Measurements from ENCODE around the gene ZNF816. TPM values are rescaled to one million over a fixed set of nuclear protein-coding genes. Genes with fewer than 3 reads are reported as not detected.

ZNF816 gene
- polyA plus RNA-seq, 1 donor from 2014 or later: 0.10 TPM

DNA sequence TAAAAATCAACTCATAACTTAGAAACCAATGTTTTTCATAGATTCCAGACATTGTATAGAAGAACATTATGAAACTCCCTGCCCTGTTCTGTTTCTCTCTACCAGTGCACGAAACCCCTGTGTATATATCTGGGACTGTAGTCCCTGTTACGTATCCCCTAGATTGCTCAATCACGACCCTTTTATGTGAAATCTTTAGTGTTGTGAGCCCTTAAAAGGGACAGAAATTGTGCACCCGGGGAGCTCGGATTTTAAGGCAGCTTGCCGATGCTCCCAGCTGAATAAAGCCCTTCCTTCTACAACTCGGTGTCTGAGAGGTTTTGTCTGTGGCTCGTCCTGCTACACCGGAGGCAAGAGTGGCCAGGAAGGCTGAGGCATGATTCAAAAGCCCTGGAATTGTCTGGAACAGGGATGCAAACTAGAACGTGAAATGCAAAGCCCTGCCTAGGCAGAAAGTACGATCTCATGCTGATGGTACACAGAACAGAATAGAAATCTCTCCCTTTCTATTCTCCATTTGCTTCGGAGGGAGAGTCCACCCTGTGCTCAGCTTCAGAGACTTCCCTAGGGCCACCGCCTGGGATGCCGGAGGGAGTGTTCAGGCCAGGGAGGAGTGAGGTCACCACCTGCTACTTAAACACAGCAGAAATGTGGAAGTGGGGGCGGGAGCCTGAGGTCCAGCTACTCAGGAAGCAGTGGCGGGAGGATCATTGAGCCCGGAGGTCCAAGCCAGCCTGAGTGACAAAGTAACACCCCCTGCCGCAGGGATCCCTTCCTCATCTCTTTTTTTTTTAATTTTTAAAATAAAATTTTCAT is 38.7 kb downstream of the ZNF816 start:
- TF ChIP-seq EZH2 (IDR thresholded peaks at IDR 0.05; ENCODE audit: borderline replicate concordance, insufficient read depth, low read length, poor library complexity, severe bottlenecking): no peak
- TF ChIP-seq, protein P1, sequence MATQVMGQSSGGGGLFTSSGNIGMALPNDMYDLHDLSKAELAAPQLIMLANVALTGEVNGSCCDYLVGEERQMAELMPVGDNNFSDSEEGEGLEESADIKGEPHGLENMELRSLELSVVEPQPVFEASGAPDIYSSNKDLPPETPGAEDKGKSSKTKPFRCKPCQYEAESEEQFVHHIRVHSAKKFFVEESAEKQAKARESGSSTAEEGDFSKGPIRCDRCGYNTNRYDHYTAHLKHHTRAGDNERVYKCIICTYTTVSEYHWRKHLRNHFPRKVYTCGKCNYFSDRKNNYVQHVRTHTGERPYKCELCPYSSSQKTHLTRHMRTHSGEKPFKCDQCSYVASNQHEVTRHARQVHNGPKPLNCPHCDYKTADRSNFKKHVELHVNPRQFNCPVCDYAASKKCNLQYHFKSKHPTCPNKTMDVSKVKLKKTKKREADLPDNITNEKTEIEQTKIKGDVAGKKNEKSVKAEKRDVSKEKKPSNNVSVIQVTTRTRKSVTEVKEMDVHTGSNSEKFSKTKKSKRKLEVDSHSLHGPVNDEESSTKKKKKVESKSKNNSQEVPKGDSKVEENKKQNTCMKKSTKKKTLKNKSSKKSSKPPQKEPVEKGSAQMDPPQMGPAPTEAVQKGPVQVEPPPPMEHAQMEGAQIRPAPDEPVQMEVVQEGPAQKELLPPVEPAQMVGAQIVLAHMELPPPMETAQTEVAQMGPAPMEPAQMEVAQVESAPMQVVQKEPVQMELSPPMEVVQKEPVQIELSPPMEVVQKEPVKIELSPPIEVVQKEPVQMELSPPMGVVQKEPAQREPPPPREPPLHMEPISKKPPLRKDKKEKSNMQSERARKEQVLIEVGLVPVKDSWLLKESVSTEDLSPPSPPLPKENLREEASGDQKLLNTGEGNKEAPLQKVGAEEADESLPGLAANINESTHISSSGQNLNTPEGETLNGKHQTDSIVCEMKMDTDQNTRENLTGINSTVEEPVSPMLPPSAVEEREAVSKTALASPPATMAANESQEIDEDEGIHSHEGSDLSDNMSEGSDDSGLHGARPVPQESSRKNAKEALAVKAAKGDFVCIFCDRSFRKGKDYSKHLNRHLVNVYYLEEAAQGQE (IDR thresholded peaks at IDR 0.05; ENCODE audit: borderline replicate concordance): no peak
- no peak for TF ChIP-seq POLR2AphosphoS5 (IDR thresholded peaks at IDR 0.05)
- no peak for TF ChIP-seq TAF1 (IDR thresholded peaks at IDR 0.05; ENCODE audit: low read depth)
- no peak for TF ChIP-seq MXI1 (conservative IDR thresholded peaks at IDR 0.05; ENCODE audit: poor library complexity, severe bottlenecking)
- TF ChIP-seq, protein P2, sequence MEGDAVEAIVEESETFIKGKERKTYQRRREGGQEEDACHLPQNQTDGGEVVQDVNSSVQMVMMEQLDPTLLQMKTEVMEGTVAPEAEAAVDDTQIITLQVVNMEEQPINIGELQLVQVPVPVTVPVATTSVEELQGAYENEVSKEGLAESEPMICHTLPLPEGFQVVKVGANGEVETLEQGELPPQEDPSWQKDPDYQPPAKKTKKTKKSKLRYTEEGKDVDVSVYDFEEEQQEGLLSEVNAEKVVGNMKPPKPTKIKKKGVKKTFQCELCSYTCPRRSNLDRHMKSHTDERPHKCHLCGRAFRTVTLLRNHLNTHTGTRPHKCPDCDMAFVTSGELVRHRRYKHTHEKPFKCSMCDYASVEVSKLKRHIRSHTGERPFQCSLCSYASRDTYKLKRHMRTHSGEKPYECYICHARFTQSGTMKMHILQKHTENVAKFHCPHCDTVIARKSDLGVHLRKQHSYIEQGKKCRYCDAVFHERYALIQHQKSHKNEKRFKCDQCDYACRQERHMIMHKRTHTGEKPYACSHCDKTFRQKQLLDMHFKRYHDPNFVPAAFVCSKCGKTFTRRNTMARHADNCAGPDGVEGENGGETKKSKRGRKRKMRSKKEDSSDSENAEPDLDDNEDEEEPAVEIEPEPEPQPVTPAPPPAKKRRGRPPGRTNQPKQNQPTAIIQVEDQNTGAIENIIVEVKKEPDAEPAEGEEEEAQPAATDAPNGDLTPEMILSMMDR (IDR thresholded peaks at IDR 0.05; ENCODE audit: poor library complexity, severe bottlenecking): no peak
- no peak for TF ChIP-seq RAD21 (conservative IDR thresholded peaks at IDR 0.05)
- no peak for TF ChIP-seq SMC3 (conservative IDR thresholded peaks at IDR 0.05; ENCODE audit: poor library complexity)
- no peak for TF ChIP-seq EP300 (conservative IDR thresholded peaks at IDR 0.05; ENCODE audit: poor library complexity, severe bottlenecking)
- Histone ChIP-seq H3K36me3 (ENCODE audit: insufficient read depth, low read length) (no peaks in the 10 kb centered on the region), H3K9me2 (ENCODE audit: insufficient read depth, low read length) (no peaks in the 10 kb centered on the region), H3K9me3 (ENCODE audit: low read length) (no peaks in the 10 kb centered on the region), H3F3A (ENCODE audit: insufficient read depth, low read length, poor library complexity, severe bottlenecking) (no peaks in the 10 kb centered on the region), H3K4me2 (ENCODE audit: low read length) (no peak overlapping the region), H3K9ac (ENCODE audit: low read length) (no peak overlapping the region), H3K27ac (ENCODE audit: low read length) (no peak overlapping the region), H3K79me2 (replicated peaks; ENCODE audit: insufficient read depth, low read length) (no peaks in the 10 kb centered on the region), H3K4me3 (ENCODE audit: low read length) (peak overlapping the region; percentile 73), H2AFZ (ENCODE audit: low read depth, low read length) (no peak overlapping the region), H3K27me3 (ENCODE audit: insufficient read depth, low read depth, low read length) (peaks cover 7% of the 10 kb centered on the region), H4K20me1 (ENCODE audit: insufficient read depth) (no peaks in the 10 kb centered on the region)

DNA sequence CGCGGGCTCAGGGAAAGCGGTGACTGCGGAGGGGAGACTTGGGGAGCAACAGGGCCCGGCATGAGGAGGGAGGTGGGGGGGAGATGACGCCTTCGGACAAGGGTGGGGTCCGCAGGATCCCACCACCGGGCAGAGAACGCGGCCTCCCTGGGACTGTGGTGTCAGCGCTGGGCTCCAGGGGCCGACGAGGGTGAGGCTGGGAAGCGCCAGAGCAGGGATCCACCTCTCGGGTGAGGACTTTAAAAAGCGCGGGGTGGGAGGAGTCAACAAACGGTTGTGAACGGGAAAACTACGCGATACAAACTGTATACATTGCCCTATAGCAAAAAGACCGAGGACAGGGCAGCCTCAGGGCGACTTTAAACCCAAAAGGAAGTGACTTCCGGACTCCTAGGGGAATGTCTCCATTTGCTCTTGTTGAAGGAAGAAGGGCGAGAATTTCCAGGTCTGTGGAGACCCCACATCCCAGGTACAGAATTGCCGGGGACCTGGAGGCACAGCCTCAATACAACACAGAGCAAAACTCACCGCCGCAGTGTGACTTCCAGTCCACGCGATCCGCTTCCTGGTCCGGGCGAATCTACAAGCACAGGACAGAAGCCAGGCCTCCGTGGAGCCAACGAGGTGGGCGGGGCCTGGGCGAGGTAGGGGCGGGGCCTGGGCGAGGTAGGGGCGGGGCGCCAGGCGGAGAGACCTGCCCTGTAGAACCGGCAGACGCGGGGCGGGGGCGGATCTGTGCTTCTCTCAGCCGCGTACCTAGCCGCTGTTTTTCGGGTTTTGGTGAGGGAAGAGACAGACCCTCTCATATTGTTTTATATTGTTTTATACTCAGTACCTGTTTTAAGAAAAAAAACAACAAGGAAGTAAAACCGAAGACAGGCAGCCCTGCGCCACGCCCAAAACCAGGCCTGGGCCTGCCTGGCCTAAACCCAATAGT is 39.6 kb downstream of the ZNF816 start, which contains the start of gene ZNF888:
ZNF888 (minus strand) TSS at position 588 of the 937 bp plus-strand sequence. CDS start 5,555 bp downstream, outside the sequence.
- Histone ChIP-seq H3K4me2 (ENCODE audit: low read length) (peak within 1 kb of the TSS; percentile 44), H3K9ac (ENCODE audit: low read length) (peak within 1 kb of the TSS; percentile 50), H2AFZ (ENCODE audit: low read depth, low read length) (peak within 1 kb of the TSS; percentile 76), H3K27ac (ENCODE audit: low read length) (no peak within 1 kb of the TSS), H3K27me3 (ENCODE audit: insufficient read depth, low read depth, low read length) (peaks cover 7% of the 10 kb centered on the region), H3K9me3 (ENCODE audit: low read length) (no peaks in the 10 kb centered on the region), H3K4me3 (ENCODE audit: low read length) (peak within 1 kb of the TSS; percentile 73), H3K9me2 (ENCODE audit: insufficient read depth, low read length) (no peaks in the 10 kb centered on the region), H3F3A (ENCODE audit: insufficient read depth, low read length, poor library complexity, severe bottlenecking) (no peaks in the 10 kb centered on the region), H3K79me2 (replicated peaks; ENCODE audit: insufficient read depth, low read length) (no peaks in the 10 kb centered on the region), H4K20me1 (ENCODE audit: insufficient read depth) (no peaks in the 10 kb centered on the region), H3K36me3 (ENCODE audit: insufficient read depth, low read length) (no peaks in the 10 kb centered on the region)
- peak; percentile 73 for TF ChIP-seq MXI1 (conservative IDR thresholded peaks at IDR 0.05; ENCODE audit: poor library complexity, severe bottlenecking)
- no peak for TF ChIP-seq EP300 (conservative IDR thresholded peaks at IDR 0.05; ENCODE audit: poor library complexity, severe bottlenecking)
